PFSK-1 (cell line): ENCODE data around the gene LRRC15.

Experiments
- FOXP2 ChIP-seq: optimal IDR thresholded peaks from 2 replicates; pipeline ENCODE3; 2011; ENCODE audit warnings: borderline replicate concordance, control low read depth, inconsistent platforms; ENCODE audit not compliant: insufficient read depth; ENCODE audit errors: extremely low read length, extremely low read depth
- POLR2AphosphoS5 ChIP-seq: IDR thresholded peaks from 2 replicates; pipeline ENCODE4 v1.6.1; 2012; ENCODE audit warnings: low read depth, mild to moderate bottlenecking, control low read depth, low read length, moderate library complexity
- REST ChIP-seq, 2 experiments: IDR thresholded peaks; 2 replicates each; pipeline versions ENCODE4 v1.6.1 to v1.8.0; 2011 to 2012; ENCODE audit warnings: low read depth in 2 of 2, low read length in 2 of 2, control low read depth in 1 of 2, inconsistent platforms in 1 of 2, mild to moderate bottlenecking in 1 of 2, moderate library complexity in 1 of 2; ENCODE audit not compliant: insufficient read depth in 1 of 2
- SIN3A ChIP-seq: IDR thresholded peaks from 2 replicates; pipeline ENCODE4 v1.6.1; 2012; ENCODE audit warnings: mild to moderate bottlenecking, low read length, moderate library complexity, borderline replicate concordance; ENCODE audit not compliant: insufficient read depth
- TAF1 ChIP-seq: IDR thresholded peaks from 2 replicates; pipeline ENCODE4 v1.6.1; 2012; ENCODE audit warnings: low read length, control low read depth, borderline replicate concordance; ENCODE audit not compliant: insufficient read depth

Gene LRRC15

GRCh38 chr3:194336601-194337355 lies 32.8 kb downstream of the LRRC15 start:
- TF ChIP-seq SIN3A (no peak), POLR2AphosphoS5 (no peak), TAF1 (no peak), FOXP2 (no peak), REST (IDR thresholded peaks at IDR 0.05; ENCODE audit: insufficient read depth in 1 of 2, low read depth in 2 of 2, low read length in 2 of 2) (no peak)

- TF ChIP-seq REST (IDR thresholded peaks at IDR 0.05; ENCODE audit: insufficient read depth in 1 of 2, low read depth in 2 of 2, low read length in 2 of 2) = no peak
- no peak for TF ChIP-seq SIN3A
- TF ChIP-seq FOXP2 = no peak
- TF ChIP-seq TAF1 = no peak
- TF ChIP-seq POLR2AphosphoS5 = no peak
These were observed 35.6 kb downstream of the LRRC15 start for GRCh38 chr3:194333981-194334320.

GRCh38 chr3:194333212-194333980 lies 36.1 kb downstream of the LRRC15 start:
- TF ChIP-seq FOXP2 (no peak), TAF1 (no peak), POLR2AphosphoS5 (no peak), SIN3A (no peak), REST (IDR thresholded peaks at IDR 0.05; ENCODE audit: insufficient read depth in 1 of 2, low read depth in 2 of 2, low read length in 2 of 2) (no peak)

- TF ChIP-seq POLR2AphosphoS5 = no peak
- no peak for TF ChIP-seq FOXP2
- TF ChIP-seq SIN3A = no peak
- TF ChIP-seq TAF1 = no peak
- no peak for TF ChIP-seq REST (IDR thresholded peaks at IDR 0.05; ENCODE audit: insufficient read depth in 1 of 2, low read depth in 2 of 2, low read length in 2 of 2)
These were observed 36.7 kb downstream of the LRRC15 start for GRCh38 chr3:194332858-194333211.
